Endothelial cell (in vitro differentiated cells): ENCODE data around the gene SPON1. TPM values are rescaled to one million over a fixed set of nuclear protein-coding genes. Genes with fewer than 3 reads are reported as not detected.

ENCODE experiments used
- DNase-seq: peaks from one replicate; pipeline ENCODE4 v3.0.0; 2021; ENCODE audit warnings: low spot score
- H3K27ac Mint-ChIP-seq: one replicate; pipeline ENCODE4 v1.8.0; 2021; ENCODE audit warnings: mixed read lengths, inconsistent platforms; ENCODE audit not compliant: unreplicated experiment
- H3K27me3 Mint-ChIP-seq: one replicate; pipeline ENCODE4 v1.8.0; 2021; ENCODE audit warnings: mild to moderate bottlenecking, moderate library complexity, mixed read lengths, inconsistent platforms; ENCODE audit not compliant: unreplicated experiment
- H3K36me3 Mint-ChIP-seq: one replicate; pipeline ENCODE4 v1.8.0; 2021; ENCODE audit warnings: mild to moderate bottlenecking, low read depth, mixed read lengths, inconsistent platforms; ENCODE audit not compliant: unreplicated experiment
- H3K4me1 Mint-ChIP-seq: one replicate; pipeline ENCODE4 v1.8.0; 2021; ENCODE audit warnings: mild to moderate bottlenecking, mixed read lengths, inconsistent platforms; ENCODE audit not compliant: unreplicated experiment
- H3K4me3 Mint-ChIP-seq: one replicate; pipeline ENCODE4 v1.8.0; 2021; ENCODE audit warnings: mild to moderate bottlenecking, mixed read lengths, inconsistent platforms; ENCODE audit not compliant: unreplicated experiment
- H3K9me3 Mint-ChIP-seq: one replicate; pipeline ENCODE4 v1.8.0; 2021; ENCODE audit warnings: mixed read lengths, inconsistent platforms; ENCODE audit not compliant: unreplicated experiment
- CTCF ChIP-seq: fragments of 200-600 bp; sonication (generic); IDR thresholded peaks from one replicate; pipeline ENCODE4 v1.5.0; 2021; ENCODE audit warnings: antibody characterized with exemption; ENCODE audit not compliant: unreplicated experiment
- total RNA-seq: library from RNA; stranded (reverse); fragmentation: NEBNext Ultra II Directional; extraction: Animal tissue kit (Norgen Biotek cat#: 25700); gene quantifications from one replicate; pipeline ENCODE4 v1.2.1, GENCODE V29; 2021; ENCODE audit not compliant: unreplicated experiment

SPON1 gene
- total RNA-seq, 1 donor from 2014 or later, result 120 TPM

GRCh38 chr11:13944016-13944415, 18.5 kb upstream of the SPON1 start:
- no peak overlapping the region for H3K4me3 Mint-ChIP-seq
- no peaks in the 10 kb centered on the region for H3K36me3 Mint-ChIP-seq
- H3K4me1 Mint-ChIP-seq, result peaks cover 8% of the 10 kb centered on the region
- H3K27me3 Mint-ChIP-seq, result no peaks in the 10 kb centered on the region
- no peak for DNase-seq
- no peaks in the 10 kb centered on the region for H3K9me3 Mint-ChIP-seq
- no peak for TF ChIP-seq CTCF
- H3K27ac Mint-ChIP-seq, result no peak overlapping the region

- no peaks in the 10 kb centered on the region for H3K27me3 Mint-ChIP-seq
- H3K9me3 Mint-ChIP-seq, result no peaks in the 10 kb centered on the region
These were observed 17.6 kb upstream of the SPON1 start for GRCh38 chr11:13944911-13945425.

GRCh38 chr11:13947379-13947778, 15.1 kb upstream of the SPON1 start:
- Mint-ChIP-seq H3K4me1 (peaks cover 8% of the 10 kb centered on the region), H3K9me3 (no peaks in the 10 kb centered on the region), H3K4me3 (no peak overlapping the region), H3K36me3 (no peaks in the 10 kb centered on the region), H3K27me3 (no peaks in the 10 kb centered on the region), H3K27ac (no peak overlapping the region)
- no peak for TF ChIP-seq CTCF
- no peak for DNase-seq

More at GRCh38 chr11:13944911-13945425, 17.6 kb upstream of the SPON1 start:
- H3K4me3 Mint-ChIP-seq, result no peak overlapping the region
- H3K27ac Mint-ChIP-seq, result no peak overlapping the region
- H3K36me3 Mint-ChIP-seq, result no peaks in the 10 kb centered on the region
- no peak for TF ChIP-seq CTCF
- DNase-seq, result no peak
- H3K4me1 Mint-ChIP-seq, result peaks cover 8% of the 10 kb centered on the region

- Mint-ChIP-seq H3K4me3 (no peak overlapping the region), H3K9me3 (no peaks in the 10 kb centered on the region), H3K36me3 (no peaks in the 10 kb centered on the region), H3K27me3 (no peaks in the 10 kb centered on the region), H3K4me1 (no peaks in the 10 kb centered on the region), H3K27ac (no peak overlapping the region)
- TF ChIP-seq CTCF, result no peak
- no peak for DNase-seq
These were observed 12.6 kb upstream of the SPON1 start for GRCh38 chr11:13949876-13950275.

GRCh38 chr11:13952221-13952620, 10.3 kb upstream of the SPON1 start:
- Mint-ChIP-seq H3K9me3 (no peaks in the 10 kb centered on the region), H3K4me3 (no peak overlapping the region), H3K27ac (no peak overlapping the region), H3K27me3 (no peaks in the 10 kb centered on the region), H3K36me3 (no peaks in the 10 kb centered on the region), H3K4me1 (no peaks in the 10 kb centered on the region)
- no peak for TF ChIP-seq CTCF
- DNase-seq, result no peak
